Transverse colon (tissue), 3 donors: Measurements from ENCODE around the gene ZFAND2A.

Source experiments
- POLR2A ChIP-seq: fragments of 450-650 bp; IDR thresholded peaks from one replicate; pipeline ENCODE4 v1.6.1; 2016; ENCODE audit warnings: antibody characterized with exemption, mild to moderate bottlenecking, moderate library complexity
- TF ChIP-seq, protein P1 (sequence below), 5 experiments: fragments of 200-600 bp in 3 of 5; fragments of 450-650 bp in 2 of 5; sonication (generic) in 3 of 5; IDR thresholded peaks; 1 replicate in 2 of 5; 2 replicates in 3 of 5; pipeline ENCODE4 v1.5.1; 2016 to 2017; ENCODE audit warnings: antibody characterized with exemption in 5 of 5, inconsistent platforms in 3 of 5, mild to moderate bottlenecking in 2 of 5, moderate library complexity in 1 of 5

DNA sequence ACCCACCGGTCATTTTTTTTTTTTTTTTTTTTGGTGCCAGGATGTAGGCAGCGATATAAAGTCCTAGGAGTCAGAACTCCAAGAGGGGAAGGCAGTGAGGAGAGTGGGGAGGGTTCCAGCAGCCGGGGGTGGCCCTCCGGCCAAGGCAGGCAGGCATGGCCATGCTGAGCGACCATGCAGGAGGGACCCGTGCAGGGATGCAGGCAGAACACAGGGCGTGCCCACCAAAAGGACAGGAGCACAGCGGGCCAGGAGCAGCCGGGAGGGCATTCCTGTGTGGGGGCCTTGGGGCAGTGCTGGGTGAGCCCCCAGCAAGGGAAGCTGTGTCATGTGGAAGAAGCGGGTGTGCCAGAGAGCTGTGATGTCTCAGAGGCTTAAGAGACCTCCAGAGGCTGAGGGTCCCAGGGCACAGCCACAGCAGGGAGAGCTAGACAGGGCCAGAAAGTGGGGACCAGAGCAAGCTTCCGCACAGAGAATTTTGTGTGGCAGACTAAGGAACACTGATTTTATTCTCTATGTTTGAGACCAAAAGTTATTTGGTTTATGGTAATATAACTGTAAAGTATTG, 5.7 kb downstream of the ZFAND2A start:
- TF ChIP-seq, protein P1, sequence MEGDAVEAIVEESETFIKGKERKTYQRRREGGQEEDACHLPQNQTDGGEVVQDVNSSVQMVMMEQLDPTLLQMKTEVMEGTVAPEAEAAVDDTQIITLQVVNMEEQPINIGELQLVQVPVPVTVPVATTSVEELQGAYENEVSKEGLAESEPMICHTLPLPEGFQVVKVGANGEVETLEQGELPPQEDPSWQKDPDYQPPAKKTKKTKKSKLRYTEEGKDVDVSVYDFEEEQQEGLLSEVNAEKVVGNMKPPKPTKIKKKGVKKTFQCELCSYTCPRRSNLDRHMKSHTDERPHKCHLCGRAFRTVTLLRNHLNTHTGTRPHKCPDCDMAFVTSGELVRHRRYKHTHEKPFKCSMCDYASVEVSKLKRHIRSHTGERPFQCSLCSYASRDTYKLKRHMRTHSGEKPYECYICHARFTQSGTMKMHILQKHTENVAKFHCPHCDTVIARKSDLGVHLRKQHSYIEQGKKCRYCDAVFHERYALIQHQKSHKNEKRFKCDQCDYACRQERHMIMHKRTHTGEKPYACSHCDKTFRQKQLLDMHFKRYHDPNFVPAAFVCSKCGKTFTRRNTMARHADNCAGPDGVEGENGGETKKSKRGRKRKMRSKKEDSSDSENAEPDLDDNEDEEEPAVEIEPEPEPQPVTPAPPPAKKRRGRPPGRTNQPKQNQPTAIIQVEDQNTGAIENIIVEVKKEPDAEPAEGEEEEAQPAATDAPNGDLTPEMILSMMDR (IDR thresholded peaks at IDR 0.05) = no peak
- no peak for TF ChIP-seq POLR2A
